Neural cell (in vitro differentiated cells): ENCODE results near the gene EMC6. TPM values are rescaled to one million over a fixed set of nuclear protein-coding genes. Genes with fewer than 3 reads are reported as not detected.

Experiments
- H2AFZ ChIP-seq: fragments of 200-600, 300-800 bp; sonication (generic), shearing (Covaris generic); 2 replicates; pipeline ENCODE4 v1.6.0; 2014; ENCODE audit warnings: low read depth, mild to moderate bottlenecking, antibody characterized with exemption, low read length, moderate library complexity
- H3F3A ChIP-seq: fragments of 200-600 bp; shearing (Covaris generic); 2 replicates; pipeline ENCODE4 v1.6.1; 2016; ENCODE audit warnings: mild to moderate bottlenecking, moderate library complexity, mixed read lengths, antibody characterized with exemption, low read length; ENCODE audit not compliant: insufficient read depth, poor library complexity, severe bottlenecking
- H3K27ac ChIP-seq: fragments of 200-600, 300-800 bp; sonication (generic), shearing (Covaris generic); 2 replicates; pipeline ENCODE4 v1.5.1; 2014; ENCODE audit warnings: mild to moderate bottlenecking, low read length, moderate library complexity
- H3K27me3 ChIP-seq: fragments of 300-800, 200-600 bp; sonication (generic), shearing (Covaris generic); 2 replicates; pipeline ENCODE4 v1.6.0; 2014; ENCODE audit warnings: mild to moderate bottlenecking, low read depth, low read length, moderate library complexity; ENCODE audit not compliant: insufficient read depth
- H3K36me3 ChIP-seq: fragments of 300-800, 200-600 bp; sonication (generic), shearing (Covaris generic); 2 replicates; pipeline ENCODE4 v1.5.1; 2014; ENCODE audit warnings: mild to moderate bottlenecking, antibody characterized with exemption, low read length, moderate library complexity; ENCODE audit not compliant: insufficient read depth
- H3K4me2 ChIP-seq: fragments of 300-800, 200-600 bp; sonication (generic), shearing (Covaris generic); 2 replicates; pipeline ENCODE4 v1.6.0; 2014; ENCODE audit warnings: mild to moderate bottlenecking, low read length
- H3K4me3 ChIP-seq: fragments of 300-800, 200-600 bp; sonication (generic), shearing (Covaris generic); 2 replicates; pipeline ENCODE4 v1.5.1; 2014; ENCODE audit warnings: mild to moderate bottlenecking, low read length, moderate library complexity
- H3K79me2 ChIP-seq: fragments of 200-600 bp; shearing (Covaris generic); replicated peaks from 2 replicates; pipeline ENCODE4 v1.6.0; 2014; ENCODE audit warnings: mild to moderate bottlenecking, low read length, moderate library complexity; ENCODE audit not compliant: insufficient read depth
- H3K9ac ChIP-seq: fragments of 300-800, 200-600 bp; sonication (generic), shearing (Covaris generic); 2 replicates; pipeline ENCODE4 v1.6.1; 2016; ENCODE audit warnings: mild to moderate bottlenecking, low read length, mixed read lengths
- H3K9me2 ChIP-seq: fragments of 200-600 bp; shearing (Covaris generic); 2 replicates; pipeline ENCODE4 v1.6.1; 2016; ENCODE audit warnings: mild to moderate bottlenecking, low read length, mixed read lengths; ENCODE audit not compliant: insufficient read depth
- H3K9me3 ChIP-seq: fragments of 200-600, 300-800 bp; sonication (generic), shearing (Covaris generic); 2 replicates; pipeline ENCODE4 v1.6.1; 2016; ENCODE audit warnings: mild to moderate bottlenecking, mixed run types, low read length, moderate library complexity, mixed read lengths
- H4K20me1 ChIP-seq: fragments of 200-600 bp; shearing (Covaris generic); 2 replicates; pipeline ENCODE4 v1.6.1; 2016; ENCODE audit warnings: mild to moderate bottlenecking, mixed run types; ENCODE audit not compliant: insufficient read depth
- EP300 ChIP-seq: fragments of 450-650 bp; conservative IDR thresholded peaks from 2 replicates; pipeline ENCODE4 v1.6.1; 2014; ENCODE audit warnings: antibody characterized with exemption, mild to moderate bottlenecking, moderate library complexity; ENCODE audit not compliant: poor library complexity, severe bottlenecking
- EZH2 ChIP-seq: fragments of 200-600, 300-800 bp; shearing (Covaris generic), sonication (generic); IDR thresholded peaks from 2 replicates; pipeline ENCODE4 v1.6.1; 2014; ENCODE audit warnings: antibody characterized with exemption, low read length, borderline replicate concordance, mild to moderate bottlenecking; ENCODE audit not compliant: insufficient read depth, poor library complexity, severe bottlenecking
- MXI1 ChIP-seq: fragments of 450-650 bp; conservative IDR thresholded peaks from 2 replicates; pipeline ENCODE4 v1.6.1; 2014; ENCODE audit warnings: antibody characterized with exemption, mild to moderate bottlenecking; ENCODE audit not compliant: poor library complexity, severe bottlenecking
- POLR2AphosphoS5 ChIP-seq: IDR thresholded peaks from 2 replicates; pipeline ENCODE4 v1.6.1; 2012
- RAD21 ChIP-seq: fragments of 450-650 bp; conservative IDR thresholded peaks from 2 replicates; pipeline ENCODE4 v1.6.1; 2014; ENCODE audit warnings: antibody characterized with exemption, mild to moderate bottlenecking, moderate library complexity
- REST ChIP-seq: IDR thresholded peaks from 2 replicates; pipeline ENCODE4 v1.6.1; 2012; ENCODE audit warnings: borderline replicate concordance
- SMC3 ChIP-seq: fragments of 450-650 bp; conservative IDR thresholded peaks from 2 replicates; pipeline ENCODE4 v1.6.1; 2014; ENCODE audit warnings: antibody characterized with exemption, mild to moderate bottlenecking, moderate library complexity; ENCODE audit not compliant: poor library complexity
- TAF1 ChIP-seq: IDR thresholded peaks from 2 replicates; pipeline ENCODE4 v1.6.1; 2012; ENCODE audit warnings: low read depth
- polyA plus RNA-seq: library from polyadenylated mRNA; depleted of rRNA; stranded (reverse); fragments of >200 nt; gene quantifications from 2 replicates; pipeline ENCODE4 v1.2.3, GENCODE V29; 2014
- TF ChIP-seq, protein P1 (sequence below): fragments of 450-650 bp; IDR thresholded peaks from 2 replicates; pipeline ENCODE4 v1.5.1; 2014; ENCODE audit warnings: antibody characterized with exemption, mild to moderate bottlenecking, moderate library complexity; ENCODE audit not compliant: poor library complexity, severe bottlenecking

The EMC6 gene
- polyA plus RNA-seq, 1 donor from 2014 or later, result 61.7 TPM

GRCh38 chr17:3669085-3669347 is 404 bp downstream of the EMC6 start:
- Histone ChIP-seq H2AFZ (peak overlapping the region; percentile 88), H3K79me2 (peaks cover 30% of the 10 kb centered on the region)

GRCh38 chr17:3669548-3669947 is 936 bp downstream of the EMC6 start:
- TF ChIP-seq RAD21, result no peak
- TF ChIP-seq MXI1, result no peak
- TF ChIP-seq, protein P1, sequence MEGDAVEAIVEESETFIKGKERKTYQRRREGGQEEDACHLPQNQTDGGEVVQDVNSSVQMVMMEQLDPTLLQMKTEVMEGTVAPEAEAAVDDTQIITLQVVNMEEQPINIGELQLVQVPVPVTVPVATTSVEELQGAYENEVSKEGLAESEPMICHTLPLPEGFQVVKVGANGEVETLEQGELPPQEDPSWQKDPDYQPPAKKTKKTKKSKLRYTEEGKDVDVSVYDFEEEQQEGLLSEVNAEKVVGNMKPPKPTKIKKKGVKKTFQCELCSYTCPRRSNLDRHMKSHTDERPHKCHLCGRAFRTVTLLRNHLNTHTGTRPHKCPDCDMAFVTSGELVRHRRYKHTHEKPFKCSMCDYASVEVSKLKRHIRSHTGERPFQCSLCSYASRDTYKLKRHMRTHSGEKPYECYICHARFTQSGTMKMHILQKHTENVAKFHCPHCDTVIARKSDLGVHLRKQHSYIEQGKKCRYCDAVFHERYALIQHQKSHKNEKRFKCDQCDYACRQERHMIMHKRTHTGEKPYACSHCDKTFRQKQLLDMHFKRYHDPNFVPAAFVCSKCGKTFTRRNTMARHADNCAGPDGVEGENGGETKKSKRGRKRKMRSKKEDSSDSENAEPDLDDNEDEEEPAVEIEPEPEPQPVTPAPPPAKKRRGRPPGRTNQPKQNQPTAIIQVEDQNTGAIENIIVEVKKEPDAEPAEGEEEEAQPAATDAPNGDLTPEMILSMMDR, result no peak

More at GRCh38 chr17:3669085-3669347, 404 bp downstream of the EMC6 start:
- peak overlapping the region; percentile 76 for H3K27ac ChIP-seq
- no peaks in the 10 kb centered on the region for H3K9me2 ChIP-seq
- H3K36me3 ChIP-seq, result no peaks in the 10 kb centered on the region
- H3K9ac ChIP-seq, result peak overlapping the region; percentile 85
- peak overlapping the region; percentile 66 for H3K4me2 ChIP-seq
- no peaks in the 10 kb centered on the region for H3F3A ChIP-seq
- peak overlapping the region; percentile 100 for H3K4me3 ChIP-seq
- no peaks in the 10 kb centered on the region for H3K27me3 ChIP-seq
- no peak for TF ChIP-seq TAF1
- no peak for TF ChIP-seq RAD21
- no peak for TF ChIP-seq EZH2
- TF ChIP-seq EP300, result no peak
- H4K20me1 ChIP-seq, result no peaks in the 10 kb centered on the region
- H3K9me3 ChIP-seq, result no peaks in the 10 kb centered on the region

DNA sequence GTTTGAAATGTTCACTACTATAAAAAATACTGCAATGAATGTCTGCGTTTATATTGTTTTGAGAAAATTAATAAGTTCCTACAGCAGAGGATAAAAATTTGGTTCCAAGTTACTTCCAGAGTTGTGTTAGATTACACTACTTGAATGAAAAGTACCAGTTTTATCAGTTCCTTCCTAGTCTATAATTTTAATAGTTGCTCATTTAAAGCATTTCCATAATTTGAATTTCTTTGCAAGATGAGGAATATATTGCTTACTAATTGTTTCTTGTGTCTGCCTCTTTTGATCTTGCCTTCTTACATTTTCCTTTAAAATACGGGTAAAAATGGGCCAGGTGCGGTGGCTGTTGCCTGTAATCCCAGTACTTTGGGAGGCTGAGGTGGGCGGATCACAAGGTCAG is 4.0 kb downstream of the EMC6 start:
- Histone ChIP-seq H3K9me3 (no peaks in the 10 kb centered on the region), H3K9ac (no peak overlapping the region), H3K4me3 (no peak overlapping the region), H3K79me2 (peaks cover 19% of the 10 kb centered on the region), H4K20me1 (no peaks in the 10 kb centered on the region), H2AFZ (no peak overlapping the region), H3K9me2 (no peaks in the 10 kb centered on the region), H3K4me2 (no peak overlapping the region), H3F3A (no peaks in the 10 kb centered on the region), H3K27me3 (no peaks in the 10 kb centered on the region), H3K27ac (no peak overlapping the region), H3K36me3 (no peaks in the 10 kb centered on the region)
- TF ChIP-seq EP300 (no peak), REST (no peak), TAF1 (no peak), SMC3 (no peak), POLR2AphosphoS5 (no peak), EZH2 (no peak), MXI1 (no peak), RAD21 (no peak)
- TF ChIP-seq, protein P1, result no peak

More at GRCh38 chr17:3669548-3669947, 936 bp downstream of the EMC6 start:
- H3K9me2 ChIP-seq, result no peaks in the 10 kb centered on the region
- H3K9me3 ChIP-seq, result no peaks in the 10 kb centered on the region
- H3K9ac ChIP-seq, result peak overlapping the region; percentile 85
- no peaks in the 10 kb centered on the region for H3K27me3 ChIP-seq
- H2AFZ ChIP-seq, result no peak overlapping the region
- H3K4me3 ChIP-seq, result peak overlapping the region; percentile 100
- no peaks in the 10 kb centered on the region for H3F3A ChIP-seq
- H4K20me1 ChIP-seq, result no peaks in the 10 kb centered on the region
- H3K36me3 ChIP-seq, result no peaks in the 10 kb centered on the region
- peaks cover 30% of the 10 kb centered on the region for H3K79me2 ChIP-seq
- H3K27ac ChIP-seq, result peak overlapping the region; percentile 76
- peak overlapping the region; percentile 66 for H3K4me2 ChIP-seq
